Fibroblast of the conjunctiva (primary cell): ENCODE data around the gene MYO1G.
"Not testable (repeated sequence)": the region's sequence is repeated elsewhere in the genome, so short reads cannot be mapped to it uniquely, and the experiment has no call there.

Source experiments
- DNase-seq: peaks from one replicate; pipeline ENCODE4 v3.0.0-alpha.2; 2010; ENCODE audit warnings: low read depth

The MYO1G gene

GRCh38 chr7:44978511-44979366 is at the start of gene MYO1G:
TSS of gene MYO1G (minus strand) at chr7:44979015. CDS start at chr7:44978961, 54 bp downstream.
- DNase-seq: no peak

DNA sequence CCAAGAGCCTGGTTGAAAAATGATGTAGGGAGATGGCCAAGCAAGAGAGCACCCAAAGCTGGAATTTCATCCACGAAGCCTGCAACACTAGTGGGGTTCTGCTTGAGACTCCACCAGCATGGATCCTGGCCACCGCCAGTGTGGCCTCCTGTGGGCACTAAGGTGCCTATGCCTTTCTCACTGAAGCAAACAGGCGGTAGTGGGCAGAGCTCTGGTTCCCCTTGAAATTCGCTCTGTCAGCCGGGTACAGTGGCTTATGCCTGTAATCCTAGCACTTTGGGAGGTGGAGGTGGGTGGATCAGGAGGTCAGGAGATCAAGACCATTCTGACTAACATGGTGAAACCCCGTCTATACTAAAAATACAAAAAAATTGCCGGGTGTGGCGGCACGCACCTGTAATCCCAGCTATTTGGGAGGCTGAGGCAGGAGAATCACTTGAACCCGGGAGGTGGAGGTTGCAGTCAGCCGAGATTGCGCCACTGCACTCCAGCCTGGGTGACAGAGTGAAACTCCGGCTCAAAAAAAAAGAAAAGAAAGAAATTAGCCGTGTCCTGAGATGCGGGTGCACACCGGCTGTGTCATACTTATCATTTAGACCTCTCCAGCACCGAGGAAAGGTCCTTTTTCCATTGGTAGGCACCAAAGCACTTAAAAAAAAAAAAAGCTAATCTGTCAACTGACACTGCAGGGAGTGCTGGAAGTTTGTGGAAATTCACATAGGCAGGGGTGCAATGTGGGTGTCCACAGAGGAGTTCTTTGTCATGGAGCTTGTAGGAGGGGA is 49.5 kb upstream of the MYO1G start:
- no peak for DNase-seq

DNA sequence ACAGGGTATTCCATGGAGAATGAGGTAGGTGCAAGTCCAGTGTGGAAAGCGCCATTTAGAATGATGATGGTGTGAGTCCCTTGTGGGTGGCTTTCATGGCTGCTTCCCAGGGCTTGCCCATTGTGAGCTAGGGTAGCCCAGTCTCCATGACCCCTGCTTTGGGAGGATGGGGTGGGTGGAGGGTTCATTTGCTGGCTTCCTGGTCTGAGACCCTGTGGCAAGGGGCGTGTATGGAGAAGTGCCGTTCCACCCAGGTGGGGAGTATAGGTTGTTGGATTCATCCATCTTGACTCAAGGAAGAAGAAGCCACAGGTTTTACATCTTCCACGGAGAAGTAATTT is 48.9 kb upstream of the MYO1G start:
- no peak for DNase-seq

- DNase-seq: no peak
Measured at GRCh38 chr7:45026984-45027773, 48.4 kb upstream of the MYO1G start.

DNA sequence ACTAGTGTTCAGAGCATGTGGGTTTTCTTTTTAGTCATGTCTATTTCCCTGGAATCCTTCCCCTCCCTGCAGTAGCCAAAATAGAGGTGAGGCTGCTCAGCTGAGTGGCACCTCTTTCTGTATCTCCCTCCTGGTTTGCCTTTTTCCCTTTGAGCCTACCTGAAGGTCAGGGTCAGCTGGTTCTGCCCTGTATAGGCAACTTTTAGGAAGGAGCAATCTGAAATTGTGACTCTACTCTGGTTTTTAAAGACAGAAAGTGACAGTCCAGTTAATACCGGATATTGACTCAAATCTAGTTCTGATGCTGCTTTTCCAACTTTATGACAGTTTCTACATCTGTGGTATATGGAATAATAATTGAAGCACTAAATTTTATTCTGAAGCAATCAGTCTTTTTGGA is 47.2 kb upstream of the MYO1G start:
- no peak for DNase-seq

DNA sequence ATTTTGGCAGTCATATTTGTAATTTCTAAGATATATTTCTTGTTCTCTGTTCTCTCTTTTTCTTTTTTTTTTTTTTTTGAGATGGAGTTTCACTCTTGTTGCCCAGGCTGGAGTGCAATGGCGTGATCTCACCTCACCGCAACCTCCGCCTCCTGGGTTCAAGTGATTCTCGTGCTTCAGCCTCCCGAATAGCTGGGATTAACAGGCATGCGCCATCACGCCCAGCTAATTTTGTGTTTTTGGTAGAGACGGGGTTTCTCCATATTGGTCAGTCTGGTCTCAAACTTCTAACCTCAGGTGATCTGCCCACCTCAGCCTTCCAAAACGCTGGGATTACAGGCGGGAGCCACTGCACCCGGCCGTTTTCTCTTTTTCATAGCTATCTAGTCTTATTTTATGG is 46.7 kb upstream of the MYO1G start:
- DNase-seq: not testable (repeated sequence)

GRCh38 chr7:45024126-45024744 is 45.4 kb upstream of the MYO1G start:
- no peak for DNase-seq

GRCh38 chr7:45021604-45022296 is 42.9 kb upstream of the MYO1G start:
- DNase-seq: no peak

DNA sequence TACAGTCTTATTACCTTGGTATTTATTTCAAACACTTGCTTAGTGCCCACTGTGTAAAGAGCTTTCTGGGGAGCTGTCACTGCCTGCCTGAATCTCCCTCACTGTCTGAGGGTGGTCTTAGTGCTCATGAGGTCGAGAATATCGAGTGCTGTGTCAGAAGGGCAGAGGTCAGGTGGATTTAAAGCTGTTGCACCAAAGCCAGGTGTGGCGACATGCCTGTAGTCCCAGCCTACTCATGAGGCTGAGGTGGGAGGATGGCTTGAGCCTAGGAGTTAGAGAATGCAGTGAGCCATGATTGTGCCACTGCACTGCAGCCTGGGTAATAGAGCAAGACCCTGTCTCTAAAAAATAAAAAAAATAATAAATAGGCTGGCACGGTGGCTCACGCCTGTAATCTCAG is 42.1 kb upstream of the MYO1G start:
- DNase-seq: no peak

DNA sequence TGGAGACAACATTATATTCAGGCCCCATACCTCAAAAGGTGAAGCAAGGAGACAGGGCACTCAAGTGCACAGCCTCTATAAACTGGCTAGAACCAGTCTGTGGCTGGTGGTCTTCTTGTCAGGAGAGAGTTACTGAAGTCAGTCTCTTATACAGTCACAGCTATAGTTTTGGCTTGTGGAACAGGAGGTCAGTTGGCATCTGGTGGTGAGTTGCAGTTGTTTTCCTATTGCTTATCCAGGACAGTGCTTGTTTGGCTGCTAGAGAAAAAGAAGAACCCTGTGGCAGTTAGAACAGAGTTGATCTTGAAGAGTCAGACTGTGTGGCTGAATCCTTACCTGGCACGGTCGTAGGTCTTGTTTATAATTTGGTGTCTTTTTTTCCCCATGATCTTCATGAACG is 38.4 kb upstream of the MYO1G start:
- DNase-seq: no peak

- no peak for DNase-seq
Measured at GRCh38 chr7:45015313-45015712, 36.5 kb upstream of the MYO1G start.

DNA sequence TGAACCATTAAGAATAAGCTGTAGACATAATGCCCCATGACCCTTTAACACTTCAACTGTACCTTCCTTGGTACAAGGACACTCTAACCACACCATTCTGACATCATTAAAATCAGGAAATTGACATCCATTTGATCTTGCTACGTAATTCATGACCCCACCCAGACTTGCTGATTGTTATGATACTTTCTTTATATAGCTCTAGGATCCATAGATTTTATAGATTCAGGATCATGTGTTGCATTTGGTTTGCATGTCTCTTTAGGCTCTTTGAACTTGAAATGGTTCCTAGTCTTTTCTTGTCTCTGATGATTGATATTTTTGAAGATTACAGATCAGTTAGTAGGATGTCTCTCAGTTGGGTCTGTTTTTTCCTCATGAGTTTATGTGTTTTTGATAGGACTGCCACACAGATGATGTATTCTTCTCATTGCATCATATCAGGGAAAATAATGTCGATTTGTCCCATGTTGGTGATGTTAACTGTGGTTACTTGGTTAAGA is 34.7 kb upstream of the MYO1G start:
- DNase-seq: no peak

GRCh38 chr7:45007571-45008328 is 28.9 kb upstream of the MYO1G start:
- DNase-seq: no peak

DNA sequence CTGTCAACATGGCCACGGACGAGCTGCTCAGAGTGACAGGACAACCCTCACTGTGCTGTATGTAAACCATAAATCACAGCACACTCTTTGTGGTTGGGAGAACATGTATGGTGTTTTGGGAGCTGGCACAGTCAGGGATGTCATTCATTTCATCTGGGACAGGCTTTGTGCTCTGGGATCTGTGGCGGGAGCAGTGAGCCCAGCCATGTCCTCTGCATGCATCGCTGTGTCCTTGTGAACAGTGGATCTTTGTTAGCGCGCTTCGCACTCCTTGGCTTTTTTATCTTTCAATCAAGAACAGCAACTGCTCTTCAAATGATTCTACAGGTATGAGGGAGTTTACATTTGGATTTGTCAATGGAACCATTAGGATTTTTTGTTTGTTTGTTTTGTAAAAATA is 28.3 kb upstream of the MYO1G start:
- DNase-seq: no peak

DNA sequence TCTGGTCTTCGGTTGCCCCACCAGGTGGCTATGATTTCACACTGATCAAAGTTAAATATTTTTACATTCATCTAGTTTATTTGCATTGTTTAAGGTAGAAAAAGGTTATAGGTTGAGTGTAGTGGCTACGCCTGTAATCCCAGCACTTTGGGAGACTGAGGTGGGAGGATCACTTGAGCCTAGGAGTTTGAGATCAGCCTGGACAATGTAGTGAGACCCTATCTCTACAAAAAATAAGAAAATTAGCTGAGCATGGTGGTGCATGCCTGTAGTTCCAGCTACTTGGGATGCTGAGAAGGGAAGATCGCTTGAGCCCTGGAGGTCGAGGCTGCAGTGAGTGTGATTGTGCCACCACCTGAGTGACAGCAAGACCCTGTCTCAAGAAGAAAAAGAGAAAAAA is 25.0 kb upstream of the MYO1G start:
- DNase-seq: no peak

DNA sequence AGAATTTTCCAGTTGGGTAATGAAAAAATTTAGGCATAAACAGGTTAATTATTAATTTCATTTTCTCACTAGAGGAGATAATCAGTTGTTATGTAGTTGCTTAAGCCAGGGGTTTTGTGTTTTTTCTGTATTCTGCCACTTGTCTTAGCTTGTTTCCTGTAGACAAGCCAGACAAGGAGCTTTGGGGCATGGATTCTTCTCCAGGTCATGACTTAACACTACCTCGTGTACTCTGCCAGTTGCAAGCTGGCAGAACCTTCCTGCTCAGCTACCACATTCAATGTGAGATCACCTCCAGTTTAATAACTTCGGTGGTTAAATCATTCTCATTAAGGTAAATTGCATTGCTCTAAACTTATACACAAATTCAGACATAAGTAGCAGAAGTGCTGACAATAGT is 23.0 kb upstream of the MYO1G start:
- DNase-seq: no peak

- no peak for DNase-seq
Measured at GRCh38 chr7:45001138-45001694, 22.4 kb upstream of the MYO1G start.

- no peak for DNase-seq
Measured at GRCh38 chr7:45000093-45001032, 21.5 kb upstream of the MYO1G start, which contains the start of gene CCM2. TSS of gene CCM2 (plus strand) at chr7:45000201. CDS start at chr7:45000334, 133 bp downstream.
